HCT116 (cell line): Measurements from ENCODE around the gene CHST12.

Experiments used
- ELF1 ChIP-seq: IDR thresholded peaks from 2 replicates; pipeline ENCODE4 v1.6.1; 2012; ENCODE audit warnings: low read depth, borderline replicate concordance
- EZH2 ChIP-seq: fragments of 200-600 bp; sonication (generic); IDR thresholded peaks from 2 replicates; pipeline ENCODE4 v1.6.1; 2017; ENCODE audit warnings: antibody characterized with exemption, mixed run types
- EZH2phosphoT487 ChIP-seq: fragments of 200-600 bp; IDR thresholded peaks from 2 replicates; pipeline ENCODE4 v1.6.1; 2018; ENCODE audit warnings: antibody characterized with exemption, borderline replicate concordance
- POLR2A ChIP-seq: IDR thresholded peaks from 2 replicates; pipeline ENCODE4 v1.7.0; 2011; ENCODE audit warnings: borderline replicate concordance; ENCODE audit not compliant: insufficient read depth, insufficient read length; ENCODE audit errors: extremely low read depth
- POLR2AphosphoS5 ChIP-seq: IDR thresholded peaks from 2 replicates; pipeline ENCODE4 v1.6.1; 2011; ENCODE audit warnings: mild to moderate bottlenecking, low read depth, low read length, moderate library complexity
- RAD21 ChIP-seq: IDR thresholded peaks from 2 replicates; pipeline ENCODE4 v1.6.1; 2012; ENCODE audit warnings: low read depth, mild to moderate bottlenecking
- TF ChIP-seq, protein P1 (sequence below), 3 experiments: fragments of 200-600 bp in 1 of 3; sonication (generic) in 1 of 3; IDR thresholded peaks in 2 of 3; conservative IDR thresholded peaks in 1 of 3; 2 replicates each; pipeline ENCODE4 v1.5.1; 2012 to 2017; ENCODE audit warnings: low read depth in 2 of 3, low read length in 2 of 3, antibody characterized with exemption in 1 of 3, borderline replicate concordance in 1 of 3, control low read depth in 1 of 3, mild to moderate bottlenecking in 1 of 3, mixed read lengths in 1 of 3, mixed run types in 1 of 3, moderate library complexity in 1 of 3; ENCODE audit not compliant: insufficient read depth in 1 of 3
- TF ChIP-seq, protein P2 (sequence below): IDR thresholded peaks from 2 replicates; pipeline ENCODE4 v1.6.1; 2012; ENCODE audit warnings: low read depth

- no peak for TF ChIP-seq RAD21
- TF ChIP-seq ELF1: no peak
- TF ChIP-seq, protein P1, sequence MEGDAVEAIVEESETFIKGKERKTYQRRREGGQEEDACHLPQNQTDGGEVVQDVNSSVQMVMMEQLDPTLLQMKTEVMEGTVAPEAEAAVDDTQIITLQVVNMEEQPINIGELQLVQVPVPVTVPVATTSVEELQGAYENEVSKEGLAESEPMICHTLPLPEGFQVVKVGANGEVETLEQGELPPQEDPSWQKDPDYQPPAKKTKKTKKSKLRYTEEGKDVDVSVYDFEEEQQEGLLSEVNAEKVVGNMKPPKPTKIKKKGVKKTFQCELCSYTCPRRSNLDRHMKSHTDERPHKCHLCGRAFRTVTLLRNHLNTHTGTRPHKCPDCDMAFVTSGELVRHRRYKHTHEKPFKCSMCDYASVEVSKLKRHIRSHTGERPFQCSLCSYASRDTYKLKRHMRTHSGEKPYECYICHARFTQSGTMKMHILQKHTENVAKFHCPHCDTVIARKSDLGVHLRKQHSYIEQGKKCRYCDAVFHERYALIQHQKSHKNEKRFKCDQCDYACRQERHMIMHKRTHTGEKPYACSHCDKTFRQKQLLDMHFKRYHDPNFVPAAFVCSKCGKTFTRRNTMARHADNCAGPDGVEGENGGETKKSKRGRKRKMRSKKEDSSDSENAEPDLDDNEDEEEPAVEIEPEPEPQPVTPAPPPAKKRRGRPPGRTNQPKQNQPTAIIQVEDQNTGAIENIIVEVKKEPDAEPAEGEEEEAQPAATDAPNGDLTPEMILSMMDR (IDR thresholded peaks at IDR 0.05 in 2 of 3, conservative IDR thresholded peaks at IDR 0.05 in 1 of 3; ENCODE audit: borderline replicate concordance in 1 of 3, insufficient read depth in 1 of 3, low read depth in 2 of 3, low read length in 2 of 3): no peak
- no peak for TF ChIP-seq EZH2phosphoT487
- TF ChIP-seq, protein P2, sequence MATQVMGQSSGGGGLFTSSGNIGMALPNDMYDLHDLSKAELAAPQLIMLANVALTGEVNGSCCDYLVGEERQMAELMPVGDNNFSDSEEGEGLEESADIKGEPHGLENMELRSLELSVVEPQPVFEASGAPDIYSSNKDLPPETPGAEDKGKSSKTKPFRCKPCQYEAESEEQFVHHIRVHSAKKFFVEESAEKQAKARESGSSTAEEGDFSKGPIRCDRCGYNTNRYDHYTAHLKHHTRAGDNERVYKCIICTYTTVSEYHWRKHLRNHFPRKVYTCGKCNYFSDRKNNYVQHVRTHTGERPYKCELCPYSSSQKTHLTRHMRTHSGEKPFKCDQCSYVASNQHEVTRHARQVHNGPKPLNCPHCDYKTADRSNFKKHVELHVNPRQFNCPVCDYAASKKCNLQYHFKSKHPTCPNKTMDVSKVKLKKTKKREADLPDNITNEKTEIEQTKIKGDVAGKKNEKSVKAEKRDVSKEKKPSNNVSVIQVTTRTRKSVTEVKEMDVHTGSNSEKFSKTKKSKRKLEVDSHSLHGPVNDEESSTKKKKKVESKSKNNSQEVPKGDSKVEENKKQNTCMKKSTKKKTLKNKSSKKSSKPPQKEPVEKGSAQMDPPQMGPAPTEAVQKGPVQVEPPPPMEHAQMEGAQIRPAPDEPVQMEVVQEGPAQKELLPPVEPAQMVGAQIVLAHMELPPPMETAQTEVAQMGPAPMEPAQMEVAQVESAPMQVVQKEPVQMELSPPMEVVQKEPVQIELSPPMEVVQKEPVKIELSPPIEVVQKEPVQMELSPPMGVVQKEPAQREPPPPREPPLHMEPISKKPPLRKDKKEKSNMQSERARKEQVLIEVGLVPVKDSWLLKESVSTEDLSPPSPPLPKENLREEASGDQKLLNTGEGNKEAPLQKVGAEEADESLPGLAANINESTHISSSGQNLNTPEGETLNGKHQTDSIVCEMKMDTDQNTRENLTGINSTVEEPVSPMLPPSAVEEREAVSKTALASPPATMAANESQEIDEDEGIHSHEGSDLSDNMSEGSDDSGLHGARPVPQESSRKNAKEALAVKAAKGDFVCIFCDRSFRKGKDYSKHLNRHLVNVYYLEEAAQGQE: no peak
- TF ChIP-seq POLR2AphosphoS5: no peak
- TF ChIP-seq POLR2A: no peak
- TF ChIP-seq EZH2: no peak
These were observed 88.6 kb downstream of the CHST12 start for GRCh38 chr7:2492038-2492437.
